Sciatic nerve (tissue), 2 donors: ENCODE results near the gene TTC39A. TPM values are rescaled to one million over a fixed set of nuclear protein-coding genes. Genes with fewer than 3 reads are reported as not detected.
"Not testable (repeated sequence)": the region's sequence is repeated elsewhere in the genome, so short reads cannot be mapped to it uniquely, and the experiment has no call there.

Source experiments
- ATAC-seq: fragments of 200-7000 bp; cut with Tn5 transposase; one replicate; pipeline ENCODE4 v1.9.1; 2020; ENCODE audit warnings: mild to moderate bottlenecking, moderate library complexity
- DNase-seq: peaks from one replicate; pipeline ENCODE4 v3.0.0-alpha.2; 2020; ENCODE audit warnings: low spot score
- intact Hi-C: fragments of 100-400 bp; cut with DNase I; formaldehyde crosslinking; loops from one replicate; pipeline ENCODE4 v1.14.2; 2022
- total RNA-seq: library from RNA; stranded (reverse); fragmentation: NEBNext Ultra II Directional; extraction: Animal tissue kit (Norgen Biotek cat#: 25700); gene quantifications from one replicate; pipeline ENCODE4 v1.2.1, GENCODE V29; 2021
- donor health status: DM: no; HTN: no; CAD: no.
- donor health status: DM: no; HTN: no; CAD: no.

Gene TTC39A
- total RNA-seq, 1 donor from 2014 or later: 1.2 TPM

DNA sequence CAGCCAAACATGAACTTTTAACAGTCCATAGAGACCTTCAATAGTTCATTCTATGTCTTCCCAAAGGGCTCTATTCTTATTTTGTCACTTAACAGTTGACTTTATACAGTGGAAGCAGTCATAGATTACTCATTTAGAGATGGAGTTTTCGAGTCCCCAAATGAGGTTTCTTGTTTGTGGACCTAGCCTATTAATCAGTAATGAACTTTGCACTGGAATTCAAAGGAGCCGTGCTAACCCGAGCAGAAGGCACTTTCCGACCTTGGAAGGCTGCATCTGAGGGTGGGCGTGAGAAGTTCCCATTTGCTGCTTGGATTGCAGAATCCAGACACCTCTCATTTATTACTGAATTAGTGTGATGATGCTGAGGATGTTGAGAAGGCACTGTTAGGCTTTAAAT, 46.4 kb downstream of the TTC39A start:
- no peak for DNase-seq
- ATAC-seq: no peak
- intact Hi-C loops: no loop called here

DNA sequence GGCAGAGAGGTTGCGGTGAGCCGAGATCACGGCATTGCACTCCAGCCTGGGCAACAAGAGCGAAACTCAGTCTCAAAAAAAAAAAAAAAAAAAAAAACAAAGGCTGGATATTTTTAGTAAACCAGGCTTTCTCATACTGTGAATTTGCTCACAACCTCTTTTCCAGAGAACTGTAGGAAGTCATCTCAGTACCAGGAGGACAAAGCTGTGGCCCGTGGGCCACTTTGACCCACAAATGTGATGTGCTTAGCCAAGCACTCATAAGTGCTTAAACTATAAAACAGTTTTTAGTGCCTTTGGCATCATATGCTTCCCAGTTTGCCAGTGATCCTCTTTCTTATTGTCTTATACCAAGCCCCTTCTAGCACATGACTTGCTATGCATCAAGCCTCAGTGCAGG, 47.8 kb downstream of the TTC39A start:
- ATAC-seq: no peak
- no peak for DNase-seq
- intact Hi-C loops: no loop called here

DNA sequence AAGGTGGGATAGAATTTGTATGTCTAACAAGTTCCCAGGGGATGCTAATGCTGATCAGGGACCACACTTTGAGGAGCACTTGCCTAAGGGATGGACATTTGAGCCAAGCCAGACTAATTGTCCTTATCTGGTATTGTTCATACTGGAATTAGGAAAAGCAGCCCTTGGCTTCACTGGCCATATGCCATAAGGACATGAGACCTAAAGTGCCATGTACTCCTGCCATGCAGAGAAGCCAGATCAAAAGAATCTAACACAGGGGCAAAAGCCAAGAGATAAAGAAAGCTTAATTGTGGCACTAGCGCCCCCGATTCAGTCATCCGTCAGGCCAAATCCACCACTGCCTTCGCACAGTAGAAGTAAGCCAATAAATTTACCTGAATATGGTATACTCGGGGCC, 48.6 kb downstream of the TTC39A start:
- ATAC-seq: no peak
- no peak for DNase-seq
- intact Hi-C loops: no loop called here

DNA sequence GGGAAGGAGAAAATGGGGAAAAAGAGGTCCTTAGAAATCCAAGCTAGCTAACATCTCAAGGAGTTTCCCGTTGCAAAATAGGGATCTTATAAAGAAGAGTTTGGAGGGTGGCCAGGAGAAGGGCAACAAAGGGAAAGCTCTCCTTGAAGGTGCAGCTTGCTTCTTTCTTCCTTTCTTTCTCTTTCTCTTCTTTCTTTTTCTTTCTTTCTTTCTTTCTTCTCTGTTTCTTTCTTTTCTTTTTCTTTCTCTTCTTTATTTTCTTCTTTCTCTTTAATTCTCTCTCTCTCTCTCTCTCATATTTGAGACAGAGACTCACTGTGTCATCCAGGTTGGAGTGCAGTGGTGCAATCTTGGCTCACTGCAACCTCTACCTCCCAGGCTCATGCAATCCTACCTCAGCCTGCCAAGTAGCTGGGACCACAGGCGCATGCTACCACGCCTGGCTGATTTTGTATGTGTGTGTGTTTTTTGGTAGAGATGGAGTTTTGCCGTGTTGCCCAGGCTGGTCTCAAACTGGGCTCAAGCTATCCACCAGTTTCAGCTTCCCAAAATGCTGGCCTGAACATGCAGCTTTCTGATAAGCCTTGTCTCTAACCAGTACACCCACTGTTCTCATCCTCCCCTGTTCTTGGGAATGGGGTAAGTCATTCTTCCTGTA, 49.9 kb downstream of the TTC39A start:
- intact Hi-C loops: no loop called here
- no peak for ATAC-seq

DNA sequence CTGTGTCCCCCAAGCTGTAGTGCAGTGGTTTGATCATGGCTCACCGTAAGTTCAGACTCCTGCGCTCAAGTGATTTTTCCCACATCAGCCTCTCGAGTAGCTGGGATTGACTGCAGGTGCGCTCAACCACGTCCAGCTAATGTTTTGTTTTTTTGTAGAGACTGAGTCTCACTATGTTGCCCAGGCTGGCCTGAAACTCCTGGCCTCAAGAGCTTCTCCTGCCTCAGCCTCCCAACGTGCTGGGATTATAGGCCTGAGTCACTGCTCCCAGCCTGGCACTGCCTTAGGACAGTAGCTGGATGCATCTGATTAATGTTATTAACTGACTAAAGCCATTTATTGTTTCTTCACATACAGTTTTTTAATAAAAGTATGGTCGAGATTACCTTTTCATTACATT, 54.1 kb downstream of the TTC39A start:
- ATAC-seq (no peak), DNase-seq (no peak)
- intact Hi-C loops: no loop called here

More for the DNA sequence above, 49.9 kb downstream of the TTC39A start:
- no peak for DNase-seq

DNA sequence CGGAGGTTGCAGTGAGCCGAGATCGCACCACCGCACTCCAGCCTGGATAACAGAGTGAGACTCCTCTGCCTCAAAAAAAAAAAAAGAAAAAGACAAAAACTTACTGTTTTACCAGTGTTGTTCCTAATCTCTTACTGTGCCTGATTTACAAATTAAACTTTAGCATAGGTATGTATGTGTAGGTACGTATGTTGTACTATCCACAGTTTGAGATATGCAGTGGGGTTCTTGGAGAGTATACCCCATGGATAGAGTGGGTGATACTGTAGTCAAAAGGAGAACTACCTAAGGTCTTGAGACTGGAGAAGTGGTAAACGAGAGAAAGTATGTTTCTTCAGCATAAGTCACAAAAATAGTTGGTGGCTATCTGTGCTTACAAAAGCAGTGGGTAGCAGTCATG, 55.7 kb downstream of the TTC39A start:
- intact Hi-C loops: no loop called here
- DNase-seq (no peak), ATAC-seq (no peak)

DNA sequence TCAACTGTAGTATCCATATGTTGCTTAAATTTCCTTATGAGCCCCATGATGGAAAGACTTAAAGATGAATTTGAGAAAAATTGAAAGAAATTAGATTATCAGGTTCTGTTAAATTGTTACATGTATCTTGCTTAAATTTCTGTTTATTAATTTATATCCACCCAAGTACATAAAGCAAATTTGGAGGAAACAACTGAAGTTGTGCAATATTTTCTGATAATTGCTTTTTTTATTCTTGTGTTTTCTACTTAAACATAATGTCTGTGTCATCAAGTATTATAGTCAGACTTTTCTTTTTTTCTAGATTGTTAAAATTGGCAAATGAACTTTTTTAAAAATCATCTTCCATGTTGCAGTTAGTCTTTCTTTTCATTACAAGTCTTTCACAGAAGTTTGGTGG, 57.4 kb downstream of the TTC39A start:
- no peak for DNase-seq
- no peak for ATAC-seq
- intact Hi-C loops: no loop called here

DNA sequence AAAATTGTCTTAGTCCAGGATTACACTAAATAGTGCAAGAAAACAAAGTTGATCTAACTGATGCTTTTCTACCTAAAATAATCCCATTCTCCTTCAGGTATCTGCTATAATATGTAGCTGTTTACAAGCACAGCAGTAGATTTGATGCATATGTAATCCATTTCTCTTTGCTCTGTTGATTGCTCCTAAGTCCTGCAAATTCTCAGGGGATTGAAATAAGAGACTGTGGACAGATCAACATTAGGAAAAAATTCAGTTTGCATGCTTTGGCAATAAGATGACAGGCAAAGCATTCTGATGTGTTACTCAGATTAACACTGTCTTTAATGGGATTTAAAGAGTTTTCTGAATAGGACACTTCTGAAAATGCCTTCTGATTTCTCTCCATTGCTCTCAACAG, 59.6 kb downstream of the TTC39A start:
- DNase-seq (no peak), ATAC-seq (no peak)
- intact Hi-C loops: no loop called here

DNA sequence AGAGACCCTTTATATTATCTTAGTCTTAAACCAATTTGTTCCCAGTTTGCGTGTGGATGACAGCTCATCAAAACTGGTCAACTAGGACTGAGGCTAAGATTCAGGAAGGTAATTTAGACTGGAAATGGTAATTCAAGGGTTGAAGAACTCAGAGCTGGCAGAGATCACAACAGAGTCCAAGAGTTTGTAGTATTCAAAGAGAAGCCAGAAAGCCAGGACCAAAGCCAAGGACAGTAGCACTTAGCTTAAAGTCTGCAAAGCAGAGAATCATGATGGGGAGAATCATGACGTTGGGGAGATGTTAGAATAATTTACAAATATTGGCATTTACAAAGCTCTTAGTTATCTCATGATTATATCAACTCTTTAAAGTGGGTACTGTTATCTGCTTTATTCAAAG, 61.7 kb downstream of the TTC39A start:
- peak; percentile 36 for ATAC-seq
- no peak for DNase-seq
- intact Hi-C loops: no loop called here

DNA sequence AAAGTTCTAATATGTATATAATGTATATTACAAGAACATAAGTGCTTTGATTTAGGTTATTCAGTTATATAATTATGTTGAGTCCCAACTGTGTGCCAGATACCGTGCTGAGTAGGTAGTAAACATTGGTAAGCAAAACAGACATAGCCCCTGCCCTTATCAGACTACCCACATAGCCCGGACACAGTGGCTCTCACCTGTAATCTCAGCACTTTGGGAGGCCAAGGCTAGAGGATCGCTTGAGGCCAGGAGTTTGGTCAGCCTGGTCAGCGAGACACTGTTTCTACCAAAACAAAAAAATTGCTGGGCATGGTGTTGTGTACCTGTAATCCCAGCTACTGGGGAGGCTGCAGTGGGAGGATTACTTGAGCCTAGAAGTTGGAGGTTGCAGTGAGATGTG, 63.6 kb downstream of the TTC39A start:
- DNase-seq: no peak
- ATAC-seq: no peak
- intact Hi-C loops: no loop called here

DNA sequence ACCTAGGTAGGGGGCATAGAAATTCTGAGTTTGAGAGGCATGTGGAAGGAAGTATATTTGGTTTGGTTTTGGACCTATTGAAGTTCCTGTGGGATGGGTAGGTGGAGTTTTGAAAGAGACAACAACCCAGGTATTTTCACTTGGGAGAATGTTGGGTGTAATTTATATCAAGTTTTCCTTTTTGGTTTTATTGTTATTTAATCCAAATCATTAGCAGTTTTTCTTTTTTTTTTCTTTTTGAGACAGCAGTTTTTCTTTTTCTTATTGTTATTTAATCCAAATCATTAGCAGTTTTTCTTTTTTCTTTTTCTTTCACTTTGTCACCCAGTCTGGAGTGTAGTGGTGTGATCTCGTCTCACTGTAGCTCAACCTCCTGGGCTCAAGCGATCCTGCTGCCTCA, 64.2 kb downstream of the TTC39A start:
- intact Hi-C loops: no loop called here
- ATAC-seq (no peak), DNase-seq (no peak)

DNA sequence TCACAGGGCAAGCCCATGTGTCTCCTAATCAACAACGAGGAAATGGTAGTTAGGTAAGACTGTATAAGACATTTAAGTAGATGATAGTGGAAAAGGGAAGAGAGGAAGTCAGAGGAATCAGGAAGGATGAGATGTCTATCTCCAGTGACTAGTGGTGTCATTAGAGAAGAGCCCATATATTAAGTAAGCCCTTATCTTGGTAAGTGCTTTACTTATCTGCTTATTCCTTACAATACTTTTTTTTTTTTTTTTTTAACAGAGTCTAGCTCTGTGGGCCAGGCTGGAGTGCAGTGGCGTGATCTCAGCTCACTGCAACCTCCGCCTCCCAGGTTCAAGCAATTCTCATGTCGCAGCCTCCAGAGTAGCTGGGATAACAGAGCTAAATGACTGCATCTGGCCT, 64.7 kb downstream of the TTC39A start:
- ATAC-seq: no peak
- intact Hi-C loops: no loop called here
- DNase-seq: no peak

DNA sequence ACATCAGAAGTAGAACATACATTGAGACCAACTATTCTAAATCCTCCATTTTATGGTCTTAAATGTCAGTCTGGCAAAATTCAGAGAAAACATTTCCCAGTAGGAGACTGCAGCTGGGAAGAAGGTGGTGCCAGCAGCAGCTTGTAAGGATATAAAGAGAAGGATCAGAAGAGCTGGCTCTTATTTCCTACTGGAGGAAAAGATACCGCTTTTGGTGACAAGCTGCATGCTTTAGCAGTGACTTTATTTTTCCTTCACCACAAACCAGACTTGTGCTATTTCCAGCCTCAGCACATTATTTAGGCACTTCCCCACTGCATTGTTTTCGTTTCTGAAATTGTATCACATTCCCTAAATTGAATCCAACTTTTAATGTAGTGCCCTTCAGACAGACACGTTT, 65.9 kb downstream of the TTC39A start:
- intact Hi-C loops: no loop called here
- ATAC-seq: peak; percentile 82
- no peak for DNase-seq

DNA sequence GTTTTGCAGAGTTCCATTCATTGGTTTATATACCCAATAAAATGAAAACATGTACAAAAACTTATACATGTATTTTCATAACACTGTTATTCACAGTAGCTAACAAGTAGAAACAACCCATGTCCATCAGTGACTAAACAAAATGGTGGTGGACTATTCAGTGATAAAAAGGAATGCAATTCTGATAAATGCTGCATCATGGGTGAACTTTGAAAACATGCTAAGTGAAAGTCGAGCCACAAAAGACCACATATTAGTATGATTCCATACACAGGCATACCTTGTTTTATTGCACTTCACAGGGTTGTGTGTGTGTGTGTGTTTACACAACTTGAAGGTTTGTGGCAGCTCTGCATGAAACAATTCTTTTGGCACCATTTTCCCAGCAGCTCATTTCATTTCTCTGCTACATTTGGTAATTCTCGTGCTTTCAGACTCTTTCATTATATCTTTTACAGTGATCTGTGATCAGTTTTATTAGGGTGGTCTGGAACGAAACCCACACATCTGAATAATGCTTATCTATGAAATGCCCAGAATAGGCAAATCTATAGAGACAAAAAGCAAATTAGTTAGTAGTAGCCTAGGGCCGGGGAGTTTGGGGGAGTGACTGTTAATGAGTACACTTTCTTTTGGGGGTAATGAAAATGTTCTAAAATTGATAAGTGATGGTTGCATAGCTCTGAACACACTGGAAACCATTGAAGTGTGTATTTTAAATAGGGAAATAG, 67.0 kb downstream of the TTC39A start:
- ATAC-seq (no peak), DNase-seq (no peak)
- intact Hi-C loops: no loop called here

DNA sequence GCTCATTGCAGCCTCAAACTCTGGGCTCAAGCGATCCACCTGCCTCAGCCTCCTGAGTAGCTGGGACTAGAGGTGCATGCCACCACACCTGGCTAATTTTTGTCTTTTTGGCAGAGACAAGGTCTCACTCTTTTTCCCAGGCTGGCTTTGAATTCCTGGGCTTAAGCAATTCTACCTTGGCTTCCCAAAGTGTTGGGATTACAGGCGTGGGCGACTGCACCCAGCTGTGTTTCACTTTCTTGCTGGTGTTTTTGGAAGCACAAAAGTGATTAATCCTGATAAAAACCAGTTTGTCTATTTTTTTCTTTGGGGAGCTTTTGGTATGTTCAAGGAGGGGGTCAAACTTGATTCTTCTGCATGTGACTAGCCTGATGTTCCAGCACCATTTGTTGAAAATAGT, 75.0 kb downstream of the TTC39A start:
- no peak for ATAC-seq
- no peak for DNase-seq
- intact Hi-C loops: no loop called here

DNA sequence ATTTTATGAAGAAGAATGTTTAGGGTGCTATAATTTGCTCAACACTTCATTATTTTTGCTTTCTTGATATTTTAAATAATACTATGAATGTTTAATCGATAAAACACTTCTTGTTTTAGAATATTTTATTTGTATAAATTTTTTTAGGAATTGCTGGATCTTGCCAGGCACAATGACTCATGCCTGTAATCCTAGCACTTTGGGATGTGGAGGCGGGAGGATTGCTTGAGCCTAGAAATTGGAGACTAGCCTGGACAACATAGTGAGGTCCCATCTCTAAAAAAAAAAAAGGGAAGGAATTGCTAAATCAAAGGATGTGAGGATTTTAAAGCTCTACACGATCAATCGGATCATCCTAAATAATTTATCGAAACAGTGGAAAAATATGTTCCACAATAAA, 76.7 kb downstream of the TTC39A start:
- intact Hi-C loops: no loop called here
- DNase-seq (no peak), ATAC-seq (no peak)

DNA sequence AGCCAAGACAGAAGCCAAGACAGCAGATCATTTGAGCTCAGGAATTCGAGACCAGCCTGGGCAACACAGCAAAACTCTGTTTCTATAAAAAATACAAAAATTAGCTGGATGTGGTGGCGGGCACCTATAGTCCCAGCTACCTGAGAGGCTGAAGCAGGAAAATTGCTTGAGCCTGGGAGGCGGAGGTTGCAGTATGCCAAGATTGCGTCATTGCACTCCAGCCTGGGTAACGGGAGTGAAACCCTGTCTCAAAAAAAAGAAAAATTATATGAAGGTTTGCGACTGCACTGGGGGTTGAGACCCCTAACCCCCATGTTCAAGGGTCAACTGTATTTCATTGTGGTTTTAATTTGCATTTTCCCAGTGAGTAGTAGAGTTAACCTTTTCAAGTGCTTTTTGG, 78.0 kb downstream of the TTC39A start:
- intact Hi-C loops: no loop called here
- no peak for ATAC-seq
- DNase-seq: no peak

DNA sequence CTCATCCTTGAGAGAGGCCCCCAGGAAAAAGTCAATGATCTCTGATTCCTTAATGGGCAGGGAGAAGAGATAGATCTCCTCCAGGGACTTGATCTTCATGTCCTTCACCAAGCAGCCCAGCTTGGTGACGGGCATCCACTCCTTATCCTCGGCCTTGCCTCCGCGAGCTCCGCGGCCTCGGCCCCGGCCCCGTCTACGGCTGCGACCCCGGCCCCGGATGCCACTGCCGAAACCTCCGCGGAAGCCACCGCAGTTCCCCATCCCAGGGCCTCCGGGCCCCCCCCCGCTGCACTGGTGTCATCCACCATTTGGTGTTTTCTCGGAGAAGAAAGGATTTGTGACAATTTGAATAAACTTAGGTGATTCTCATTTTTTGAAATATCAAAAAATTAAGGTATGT, 79.2 kb downstream of the TTC39A start:
- intact Hi-C loops, ATAC-seq, DNase-seq: not testable (repeated sequence)

DNA sequence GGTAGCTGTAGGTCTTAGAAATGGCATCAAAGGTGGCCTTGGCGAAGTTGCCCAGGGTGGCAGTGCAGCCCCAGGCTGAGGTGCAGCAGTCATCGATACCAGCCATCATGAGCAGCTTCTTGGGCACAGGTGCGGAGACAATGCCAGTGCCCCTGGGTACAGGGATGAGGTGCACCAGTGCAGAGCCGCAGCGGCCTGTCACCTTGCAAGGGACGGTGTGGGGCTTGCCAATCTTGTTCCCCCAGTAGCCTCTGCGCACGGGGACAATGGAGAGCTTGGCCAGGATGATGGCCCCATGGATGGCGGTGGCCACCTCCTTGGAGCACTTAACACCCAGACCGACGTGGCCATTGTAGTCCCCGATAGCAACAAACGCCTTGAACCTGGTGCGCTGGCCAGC, 79.6 kb downstream of the TTC39A start:
- ATAC-seq, DNase-seq, intact Hi-C loops: not testable (repeated sequence)

DNA sequence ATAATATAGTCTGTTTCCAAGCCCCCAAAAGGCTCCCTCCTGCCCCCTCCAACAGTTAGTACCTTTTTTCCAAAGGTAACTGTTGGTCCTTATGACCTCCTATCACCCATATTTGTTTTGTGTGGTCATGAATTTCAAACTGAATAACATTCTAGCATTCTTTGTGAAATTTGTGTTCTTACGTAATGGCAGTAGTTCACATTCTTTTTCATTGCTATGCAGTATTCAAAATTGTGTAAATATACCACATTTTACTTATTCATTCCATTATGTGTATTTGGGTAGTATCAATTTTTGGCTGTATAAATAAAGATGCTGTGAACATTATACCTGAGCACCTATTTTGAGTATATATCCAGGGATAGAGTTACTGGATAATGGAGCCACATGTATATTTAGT, 80.9 kb downstream of the TTC39A start:
- ATAC-seq (no peak), DNase-seq (no peak)
- intact Hi-C loops: no loop called here

DNA sequence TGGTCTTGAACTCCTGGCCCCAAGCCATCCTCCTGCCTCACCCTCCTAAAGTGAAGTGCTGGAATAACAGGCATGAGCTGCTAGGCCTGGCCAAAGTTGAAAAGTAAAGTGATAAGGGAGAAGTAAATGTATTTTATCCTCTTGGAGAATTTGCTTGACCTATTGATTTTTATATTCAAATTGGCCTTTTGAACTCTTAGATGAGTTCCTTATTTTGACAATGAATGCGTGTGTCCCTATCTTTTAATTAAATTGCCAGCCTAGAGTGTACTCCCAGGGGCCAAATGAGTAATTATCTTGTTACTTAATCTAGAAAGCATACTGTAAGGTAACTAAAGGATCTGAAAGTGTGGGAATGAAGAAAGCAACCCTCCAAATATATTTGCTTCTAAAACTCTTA, 82.9 kb downstream of the TTC39A start:
- ATAC-seq: no peak
- intact Hi-C loops: no loop called here
- no peak for DNase-seq
